ENCODE data around the gene SPPL3.
"Not testable (repeated sequence)": the region's sequence is repeated elsewhere in the genome, so short reads cannot be mapped to it uniquely, and the experiment has no call there.

SPPL3 gene

GRCh38 chr12:120792456-120792855 is 111.7 kb downstream of the SPPL3 start:
- Mint-ChIP-seq H3K9me3 (peaks cover 24% of the 10 kb centered on the region), H3K36me3 (ENCODE audit: low read depth) (peaks cover 80% of the 10 kb centered on the region), H3K4me1 (ENCODE audit: low read depth) (peaks cover 48% of the 10 kb centered on the region), H3K27ac (peak overlapping the region; percentile 66)
- not testable (repeated sequence) for H3K27me3 Mint-ChIP-seq, H3K4me3 Mint-ChIP-seq, DNase-seq

GRCh38 chr12:120791669-120792176 is 112.4 kb downstream of the SPPL3 start:
- Mint-ChIP-seq H3K4me3 (no peak overlapping the region), H3K9me3 (peaks cover 19% of the 10 kb centered on the region), H3K36me3 (ENCODE audit: low read depth) (peaks cover 75% of the 10 kb centered on the region), H3K4me1 (ENCODE audit: low read depth) (peaks cover 42% of the 10 kb centered on the region), H3K27ac (peak overlapping the region; percentile 66), H3K27me3 (no peaks in the 10 kb centered on the region)
- no peak for DNase-seq

- H3K4me1 Mint-ChIP-seq (ENCODE audit: low read depth) = peaks cover 36% of the 10 kb centered on the region
- no peak for DNase-seq
- H3K27me3 Mint-ChIP-seq = no peaks in the 10 kb centered on the region
- H3K36me3 Mint-ChIP-seq (ENCODE audit: low read depth) = peaks cover 59% of the 10 kb centered on the region
- no peak overlapping the region for H3K4me3 Mint-ChIP-seq
- H3K27ac Mint-ChIP-seq = no peak overlapping the region
- H3K9me3 Mint-ChIP-seq = peaks cover 5% of the 10 kb centered on the region
These were observed 114.0 kb downstream of the SPPL3 start for GRCh38 chr12:120790114-120790513.

- no peaks in the 10 kb centered on the region for H3K27me3 Mint-ChIP-seq
- peaks cover 62% of the 10 kb centered on the region for H3K36me3 Mint-ChIP-seq (ENCODE audit: low read depth)
- no peak for DNase-seq
- H3K4me3 Mint-ChIP-seq = no peak overlapping the region
- H3K4me1 Mint-ChIP-seq (ENCODE audit: low read depth) = peaks cover 45% of the 10 kb centered on the region
- H3K27ac Mint-ChIP-seq = no peak overlapping the region
- H3K9me3 Mint-ChIP-seq = no peaks in the 10 kb centered on the region
These were observed 116.3 kb downstream of the SPPL3 start for GRCh38 chr12:120787889-120788288.

- H3K27ac Mint-ChIP-seq = peak overlapping the region; percentile 92
- peaks cover 54% of the 10 kb centered on the region for H3K36me3 Mint-ChIP-seq (ENCODE audit: low read depth)
- no peak for DNase-seq
- peaks cover 48% of the 10 kb centered on the region for H3K4me1 Mint-ChIP-seq (ENCODE audit: low read depth)
- H3K27me3 Mint-ChIP-seq = no peaks in the 10 kb centered on the region
- H3K4me3 Mint-ChIP-seq = no peak overlapping the region
- no peaks in the 10 kb centered on the region for H3K9me3 Mint-ChIP-seq
These were observed 119.4 kb downstream of the SPPL3 start for GRCh38 chr12:120784804-120785203.

- DNase-seq = no peak
- peaks cover 42% of the 10 kb centered on the region for H3K4me1 Mint-ChIP-seq (ENCODE audit: low read depth)
- H3K9me3 Mint-ChIP-seq = no peaks in the 10 kb centered on the region
- H3K27ac Mint-ChIP-seq = peak overlapping the region; percentile 92
- H3K4me3 Mint-ChIP-seq = peak overlapping the region; percentile 20
- no peaks in the 10 kb centered on the region for H3K27me3 Mint-ChIP-seq
- peaks cover 53% of the 10 kb centered on the region for H3K36me3 Mint-ChIP-seq (ENCODE audit: low read depth)
These were observed 121.0 kb downstream of the SPPL3 start for GRCh38 chr12:120783197-120783596.

GRCh38 chr12:120775862-120776552 is 128.2 kb downstream of the SPPL3 start:
- no peaks in the 10 kb centered on the region for H3K27me3 Mint-ChIP-seq
- peaks cover 60% of the 10 kb centered on the region for H3K36me3 Mint-ChIP-seq (ENCODE audit: low read depth)
- no peaks in the 10 kb centered on the region for H3K9me3 Mint-ChIP-seq
- H3K4me3 Mint-ChIP-seq = no peak overlapping the region
- peaks cover 35% of the 10 kb centered on the region for H3K4me1 Mint-ChIP-seq (ENCODE audit: low read depth)
- no peak for DNase-seq
- H3K27ac Mint-ChIP-seq = peak overlapping the region; percentile 26

GRCh38 chr12:120774169-120774916 is 129.8 kb downstream of the SPPL3 start:
- peaks cover 62% of the 10 kb centered on the region for H3K36me3 Mint-ChIP-seq (ENCODE audit: low read depth)
- H3K27me3 Mint-ChIP-seq = no peaks in the 10 kb centered on the region
- H3K9me3 Mint-ChIP-seq = no peaks in the 10 kb centered on the region
- H3K4me3 Mint-ChIP-seq = no peak overlapping the region
- no peak for DNase-seq
- H3K27ac Mint-ChIP-seq = peak overlapping the region; percentile 70
- H3K4me1 Mint-ChIP-seq (ENCODE audit: low read depth) = peaks cover 35% of the 10 kb centered on the region

GRCh38 chr12:120771097-120771496 is 133.1 kb downstream of the SPPL3 start:
- peak overlapping the region; percentile 42 for H3K27ac Mint-ChIP-seq
- H3K36me3 Mint-ChIP-seq (ENCODE audit: low read depth) = peaks cover 71% of the 10 kb centered on the region

GRCh38 chr12:120767071-120768024 is 136.8 kb downstream of the SPPL3 start:
- Mint-ChIP-seq H3K27ac (peak overlapping the region; percentile 11), H3K9me3 (no peaks in the 10 kb centered on the region), H3K4me3 (no peak overlapping the region), H3K4me1 (ENCODE audit: low read depth) (no peaks in the 10 kb centered on the region), H3K27me3 (no peaks in the 10 kb centered on the region), H3K36me3 (ENCODE audit: low read depth) (peaks cover 82% of the 10 kb centered on the region)
- no peak for DNase-seq

More at GRCh38 chr12:120771097-120771496, 133.1 kb downstream of the SPPL3 start:
- Mint-ChIP-seq H3K4me1 (ENCODE audit: low read depth) (peaks cover 24% of the 10 kb centered on the region), H3K27me3 (no peaks in the 10 kb centered on the region), H3K9me3 (no peaks in the 10 kb centered on the region), H3K4me3 (no peak overlapping the region)
- no peak for DNase-seq

- Mint-ChIP-seq H3K27me3 (no peaks in the 10 kb centered on the region), H3K36me3 (ENCODE audit: low read depth) (peaks cover 86% of the 10 kb centered on the region), H3K4me3 (no peak overlapping the region)
These were observed 137.6 kb downstream of the SPPL3 start for GRCh38 chr12:120766566-120766965.

GRCh38 chr12:120764816-120765215 is 139.3 kb downstream of the SPPL3 start:
- H3K27ac Mint-ChIP-seq = no peak overlapping the region
- peaks cover 91% of the 10 kb centered on the region for H3K36me3 Mint-ChIP-seq (ENCODE audit: low read depth)
- peaks cover 15% of the 10 kb centered on the region for H3K4me1 Mint-ChIP-seq (ENCODE audit: low read depth)
- H3K27me3 Mint-ChIP-seq = no peaks in the 10 kb centered on the region
- no peak for DNase-seq
- H3K4me3 Mint-ChIP-seq = no peak overlapping the region
- H3K9me3 Mint-ChIP-seq = no peaks in the 10 kb centered on the region

More at GRCh38 chr12:120766566-120766965, 137.6 kb downstream of the SPPL3 start:
- Mint-ChIP-seq H3K4me1 (ENCODE audit: low read depth) (peaks cover 3% of the 10 kb centered on the region), H3K9me3 (no peaks in the 10 kb centered on the region), H3K27ac (no peak overlapping the region)
- no peak for DNase-seq

- peaks cover 79% of the 10 kb centered on the region for H3K36me3 Mint-ChIP-seq (ENCODE audit: low read depth)
- H3K27me3 Mint-ChIP-seq = no peaks in the 10 kb centered on the region
- H3K4me3 Mint-ChIP-seq = no peak overlapping the region
- H3K4me1 Mint-ChIP-seq (ENCODE audit: low read depth) = peaks cover 16% of the 10 kb centered on the region
- no peaks in the 10 kb centered on the region for H3K9me3 Mint-ChIP-seq
- H3K27ac Mint-ChIP-seq = peak overlapping the region; percentile 74
- DNase-seq = no peak
These were observed 140.9 kb downstream of the SPPL3 start for GRCh38 chr12:120763250-120763649.

- peaks cover 68% of the 10 kb centered on the region for H3K36me3 Mint-ChIP-seq (ENCODE audit: low read depth)
- H3K4me3 Mint-ChIP-seq = no peak overlapping the region
- H3K27ac Mint-ChIP-seq = peak overlapping the region; percentile 12
- no peaks in the 10 kb centered on the region for H3K9me3 Mint-ChIP-seq
- peaks cover 16% of the 10 kb centered on the region for H3K4me1 Mint-ChIP-seq (ENCODE audit: low read depth)
- no peaks in the 10 kb centered on the region for H3K27me3 Mint-ChIP-seq
- DNase-seq = no peak
These were observed 142.1 kb downstream of the SPPL3 start for GRCh38 chr12:120762086-120762485.
